Cerebellar cortex (tissue), 1 donor: Measurements from ENCODE around the gene FOXB1.

Experiments
- DNase-seq: peaks from one replicate; pipeline ENCODE4 v3.0.0-alpha.2; 2015; ENCODE audit warnings: low spot score

The FOXB1 gene

GRCh38 chr15:59998950-59999611, 5.0 kb upstream of the FOXB1 start:
- DNase-seq: no peak

- DNase-seq: no peak
Measured at GRCh38 chr15:59999612-60000112, 4.4 kb upstream of the FOXB1 start.

DNA sequence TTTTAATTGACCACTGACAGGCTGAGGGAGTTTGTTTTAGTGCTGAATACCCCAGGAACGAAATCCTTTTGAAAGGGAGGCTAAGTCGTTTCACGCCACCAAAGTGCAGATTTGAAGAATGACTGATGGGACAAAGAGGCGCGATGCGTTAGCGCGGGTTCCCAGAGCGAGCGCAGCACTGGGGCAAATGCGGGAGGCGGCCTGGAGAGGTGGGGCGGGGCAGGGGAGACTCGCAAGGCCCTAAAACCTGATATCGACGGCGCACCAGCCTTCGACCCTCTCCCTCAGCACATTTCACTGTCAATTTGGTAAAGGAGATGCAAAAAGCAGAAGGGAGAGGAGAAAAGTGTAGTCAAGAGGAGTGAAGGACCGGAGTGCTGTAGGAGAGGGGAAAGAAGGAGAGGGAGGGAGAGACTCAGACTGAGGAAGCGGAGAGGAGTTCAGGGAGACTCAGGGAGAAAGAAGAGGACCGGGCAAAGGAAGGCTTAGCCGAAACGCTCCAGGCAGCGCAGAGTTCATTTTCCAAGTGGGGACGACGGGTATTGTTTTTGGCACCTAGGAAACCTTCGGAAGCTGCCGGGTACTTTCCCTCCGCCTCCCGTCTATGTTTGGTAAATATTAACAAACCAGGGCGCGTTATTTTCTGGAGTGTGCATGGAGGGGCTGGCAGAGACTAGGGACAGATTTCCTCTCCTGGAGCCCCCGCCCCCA, 3.8 kb upstream of the FOXB1 start:
- no peak for DNase-seq

- no peak for DNase-seq
Measured at GRCh38 chr15:60000824-60001609, 3.1 kb upstream of the FOXB1 start.

DNA sequence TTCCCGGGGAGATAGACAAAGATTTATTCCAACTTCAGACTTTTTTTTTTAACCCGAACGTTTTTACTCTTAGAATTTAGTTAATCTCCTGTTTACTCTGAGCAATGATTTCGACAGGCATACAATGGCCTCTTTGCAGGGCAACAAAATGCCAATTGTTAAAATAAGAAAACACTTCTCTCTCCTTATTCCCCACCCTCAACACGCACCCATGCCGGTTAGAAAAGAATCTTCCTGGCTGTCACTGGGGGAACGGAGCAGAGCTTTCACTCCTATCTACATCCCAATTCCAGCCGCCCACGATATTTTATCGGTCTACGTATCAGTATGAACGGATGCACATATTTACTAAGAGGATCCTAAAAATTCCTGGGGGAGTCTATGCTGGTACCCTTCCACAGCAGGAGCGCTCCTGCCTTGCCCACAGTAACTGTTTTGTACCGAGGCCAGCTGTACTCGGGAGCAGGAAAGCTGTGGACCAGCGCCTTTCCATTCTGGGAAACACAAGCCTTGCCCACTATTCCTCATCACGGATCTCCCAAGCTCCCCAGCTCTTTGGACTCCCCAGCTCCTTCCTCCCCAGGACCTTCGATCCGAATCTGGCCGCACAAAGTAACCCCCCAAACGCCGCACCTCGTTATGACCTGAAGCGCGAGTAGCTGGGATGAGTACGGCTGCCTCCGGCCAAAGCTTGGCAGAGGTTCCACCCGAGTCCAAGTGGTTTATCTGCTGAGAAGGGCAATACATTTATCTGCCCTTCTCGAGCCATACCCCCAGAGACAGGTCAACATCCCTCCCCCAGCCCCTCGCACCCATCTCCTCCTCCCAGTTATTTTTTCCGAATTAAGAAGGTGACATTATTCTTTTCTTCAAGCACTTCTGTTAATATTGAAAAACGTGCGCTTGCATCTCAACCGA, 2.2 kb upstream of the FOXB1 start:
- DNase-seq: no peak

DNA sequence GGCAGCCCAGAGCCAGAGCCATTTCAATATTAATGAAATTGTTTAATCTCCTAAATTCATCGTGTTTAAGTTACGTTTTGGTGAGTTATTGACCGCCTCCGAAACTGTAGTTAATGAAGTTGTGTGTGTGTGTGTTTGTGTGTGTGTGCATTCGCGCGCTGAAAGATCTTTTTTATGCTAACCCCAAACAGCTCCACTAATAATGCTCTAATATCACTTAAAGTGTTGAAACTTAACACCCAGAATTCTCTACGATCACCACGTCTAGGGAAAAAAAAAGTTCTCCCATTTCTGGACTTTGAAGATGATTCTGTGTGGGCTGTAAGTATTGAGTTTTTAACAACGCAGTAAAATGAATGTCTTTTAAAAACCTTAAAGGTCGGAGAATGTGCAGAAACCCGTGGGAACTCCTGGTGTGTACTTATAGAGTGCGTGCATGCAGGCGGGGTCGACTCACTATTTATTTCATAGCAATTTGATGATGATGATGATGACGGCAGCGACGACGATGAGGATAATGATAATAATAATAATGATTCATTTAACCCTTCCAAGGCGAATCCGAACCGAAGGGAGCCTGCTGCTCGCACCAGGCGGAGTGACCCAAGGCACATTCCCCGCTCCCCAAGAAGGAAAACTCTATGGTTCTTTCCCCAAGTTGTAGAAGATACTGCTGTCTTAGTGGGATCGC, 1.4 kb upstream of the FOXB1 start:
- no peak for DNase-seq

DNA sequence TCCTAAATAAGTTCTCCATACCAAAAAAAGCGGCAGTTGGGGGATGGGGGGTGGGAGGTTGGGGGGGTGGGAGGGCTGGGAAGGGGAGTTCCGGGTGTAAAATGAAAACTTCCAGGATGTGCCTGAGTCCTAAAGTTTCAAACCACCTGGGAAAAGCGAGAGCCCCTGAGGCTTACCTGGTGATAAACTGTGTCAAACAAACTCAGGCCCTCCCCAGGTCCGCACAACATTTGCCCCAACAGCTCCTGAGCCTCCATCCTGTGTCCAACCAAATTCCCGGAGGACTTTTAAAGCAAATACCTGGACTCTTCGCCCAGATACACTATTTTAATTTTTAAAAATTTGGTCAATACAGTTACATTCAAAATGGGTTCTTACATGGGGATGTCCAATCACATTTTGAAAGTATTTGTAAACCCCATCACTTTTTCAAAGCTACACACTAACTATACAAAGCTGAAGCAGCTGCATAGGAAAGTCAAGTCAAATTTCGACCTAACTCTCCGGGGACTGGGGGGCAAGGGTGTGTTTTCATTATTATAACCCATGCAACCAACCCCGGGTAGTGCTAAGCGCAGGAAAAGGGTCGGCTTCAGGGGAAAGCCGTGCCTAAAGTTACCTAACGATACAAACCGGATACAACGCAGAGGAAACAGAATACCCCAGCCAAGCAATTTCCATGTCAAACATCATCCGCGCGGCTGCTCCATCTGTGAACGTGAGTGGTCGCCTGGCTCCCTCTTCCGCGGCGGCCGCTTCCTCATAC, 685 bp upstream of the FOXB1 start:
- no peak for DNase-seq

- DNase-seq: no peak
Measured at GRCh38 chr15:60004846-60005351, 788 bp downstream of the FOXB1 start.

DNA sequence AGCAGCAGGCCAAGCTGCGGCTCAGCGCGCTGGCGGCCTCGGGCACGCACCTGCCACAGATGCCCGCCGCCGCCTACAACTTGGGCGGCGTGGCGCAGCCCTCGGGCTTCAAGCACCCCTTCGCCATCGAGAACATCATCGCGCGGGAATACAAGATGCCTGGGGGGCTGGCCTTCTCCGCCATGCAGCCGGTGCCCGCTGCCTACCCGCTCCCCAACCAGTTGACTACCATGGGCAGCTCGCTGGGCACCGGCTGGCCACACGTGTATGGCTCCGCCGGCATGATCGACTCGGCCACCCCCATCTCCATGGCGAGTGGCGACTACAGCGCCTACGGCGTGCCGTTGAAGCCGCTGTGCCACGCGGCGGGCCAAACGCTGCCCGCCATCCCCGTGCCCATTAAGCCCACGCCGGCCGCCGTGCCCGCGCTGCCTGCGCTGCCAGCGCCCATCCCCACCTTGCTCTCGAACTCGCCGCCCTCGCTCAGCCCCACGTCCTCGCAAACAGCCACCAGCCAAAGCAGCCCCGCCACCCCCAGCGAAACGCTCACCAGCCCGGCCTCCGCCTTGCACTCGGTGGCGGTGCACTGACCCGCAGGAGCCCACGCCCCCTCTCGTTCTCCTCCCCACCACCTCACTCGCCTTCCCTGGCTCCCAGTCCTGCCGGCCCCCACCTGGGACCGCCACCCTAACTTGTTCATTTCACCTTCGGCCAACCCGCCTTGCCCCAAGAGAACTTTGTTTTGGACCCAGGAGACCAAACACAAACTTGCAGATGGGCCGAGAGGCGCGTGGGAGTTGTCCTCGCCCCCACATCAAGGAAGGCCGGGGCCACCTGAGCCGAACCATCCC, 1.5 kb downstream of the FOXB1 start:
- DNase-seq: no peak

GRCh38 chr15:60006203-60006862, 2.2 kb downstream of the FOXB1 start:
- no peak for DNase-seq

DNA sequence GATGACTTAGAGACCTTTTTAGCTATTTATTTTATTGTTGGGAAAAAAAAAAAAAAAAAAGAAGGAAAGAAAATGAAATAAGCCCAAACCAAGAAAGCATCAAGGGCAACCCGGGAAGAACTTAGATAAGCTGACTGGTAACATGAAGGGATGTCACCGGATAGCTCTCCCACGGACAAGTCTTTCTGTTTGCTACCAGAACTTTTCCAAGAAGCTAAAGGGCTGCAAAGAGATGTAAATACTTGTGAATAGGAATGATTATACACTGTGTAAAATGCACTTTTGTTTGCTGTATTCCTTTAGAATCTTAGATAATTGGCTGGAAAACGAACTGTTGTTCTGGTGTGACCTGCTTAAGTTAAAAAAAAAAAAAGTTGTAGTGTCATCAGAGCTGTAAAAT, 2.8 kb downstream of the FOXB1 start:
- DNase-seq: no peak

GRCh38 chr15:60009124-60009960, 5.2 kb downstream of the FOXB1 start:
- no peak for DNase-seq

DNA sequence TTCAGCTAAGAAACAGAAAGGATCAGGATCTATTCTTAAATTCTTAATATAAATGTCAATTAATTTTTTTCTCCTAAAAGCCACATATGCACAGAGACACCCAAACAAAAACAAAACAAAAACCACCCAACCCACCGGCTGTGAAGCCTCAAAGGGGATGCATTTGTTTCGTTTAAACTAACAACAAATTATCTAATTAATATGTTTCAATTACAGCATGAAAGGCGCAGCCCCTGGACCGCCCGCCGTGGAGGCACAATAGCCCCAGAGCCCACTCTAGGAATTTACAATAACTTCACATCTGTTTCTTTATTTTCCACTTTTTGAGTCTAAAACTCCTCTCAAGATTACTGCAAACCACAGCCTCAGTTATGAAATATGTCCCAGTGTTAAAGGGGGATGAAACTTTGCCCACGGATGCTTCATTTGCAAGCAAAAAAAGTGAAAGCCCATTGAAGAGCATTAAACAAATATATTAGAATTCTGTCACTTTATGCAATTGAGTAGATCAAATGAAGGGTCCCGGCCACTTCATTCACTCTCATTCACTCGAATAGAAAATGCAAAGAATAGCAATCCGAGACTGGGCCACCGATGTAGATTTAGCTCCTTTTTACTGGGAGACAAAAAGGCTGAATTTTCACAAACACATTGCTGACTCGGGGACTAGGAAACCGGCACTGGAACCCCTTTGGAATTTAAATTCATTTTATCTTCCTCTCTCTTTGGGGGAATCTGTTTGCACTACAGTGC, 6.0 kb downstream of the FOXB1 start:
- DNase-seq: no peak

DNA sequence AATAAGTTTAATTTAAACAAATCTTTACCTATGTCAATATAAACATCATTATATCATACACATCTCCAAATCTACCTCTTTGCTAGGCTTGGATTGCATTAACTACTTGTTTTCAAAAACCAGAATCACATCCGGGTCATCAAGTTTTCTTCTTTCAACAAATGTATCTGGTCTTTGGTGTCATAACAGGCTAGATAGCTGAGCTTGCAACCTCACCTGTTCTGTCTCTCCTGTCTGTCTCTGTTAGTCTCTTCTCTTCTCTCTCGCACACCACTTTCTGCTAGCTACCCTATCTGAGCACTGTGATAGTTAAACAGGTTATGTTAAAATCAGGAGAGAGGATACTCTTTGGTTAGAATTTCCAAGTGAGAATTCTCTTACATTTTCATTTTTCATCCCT, 6.7 kb downstream of the FOXB1 start:
- no peak for DNase-seq

DNA sequence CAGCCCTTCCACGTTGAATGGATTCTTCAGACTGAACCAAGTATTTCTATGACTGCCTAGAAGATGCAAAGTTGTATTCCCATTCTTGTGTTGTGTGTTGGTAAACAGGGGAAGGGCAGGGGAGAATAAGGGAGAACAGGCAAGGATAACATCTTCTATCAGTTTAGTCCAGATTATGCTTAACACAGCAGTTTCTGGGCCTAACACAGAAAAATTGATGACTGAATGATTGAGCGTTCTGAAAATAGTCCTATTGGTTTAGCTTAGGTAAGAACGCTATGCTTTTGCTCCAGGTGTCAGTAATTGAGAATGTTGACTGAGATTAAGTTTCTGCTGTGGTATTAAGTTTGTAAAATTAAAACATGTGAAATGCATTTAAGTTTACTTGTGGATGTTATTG, 8.6 kb downstream of the FOXB1 start:
- DNase-seq: no peak

DNA sequence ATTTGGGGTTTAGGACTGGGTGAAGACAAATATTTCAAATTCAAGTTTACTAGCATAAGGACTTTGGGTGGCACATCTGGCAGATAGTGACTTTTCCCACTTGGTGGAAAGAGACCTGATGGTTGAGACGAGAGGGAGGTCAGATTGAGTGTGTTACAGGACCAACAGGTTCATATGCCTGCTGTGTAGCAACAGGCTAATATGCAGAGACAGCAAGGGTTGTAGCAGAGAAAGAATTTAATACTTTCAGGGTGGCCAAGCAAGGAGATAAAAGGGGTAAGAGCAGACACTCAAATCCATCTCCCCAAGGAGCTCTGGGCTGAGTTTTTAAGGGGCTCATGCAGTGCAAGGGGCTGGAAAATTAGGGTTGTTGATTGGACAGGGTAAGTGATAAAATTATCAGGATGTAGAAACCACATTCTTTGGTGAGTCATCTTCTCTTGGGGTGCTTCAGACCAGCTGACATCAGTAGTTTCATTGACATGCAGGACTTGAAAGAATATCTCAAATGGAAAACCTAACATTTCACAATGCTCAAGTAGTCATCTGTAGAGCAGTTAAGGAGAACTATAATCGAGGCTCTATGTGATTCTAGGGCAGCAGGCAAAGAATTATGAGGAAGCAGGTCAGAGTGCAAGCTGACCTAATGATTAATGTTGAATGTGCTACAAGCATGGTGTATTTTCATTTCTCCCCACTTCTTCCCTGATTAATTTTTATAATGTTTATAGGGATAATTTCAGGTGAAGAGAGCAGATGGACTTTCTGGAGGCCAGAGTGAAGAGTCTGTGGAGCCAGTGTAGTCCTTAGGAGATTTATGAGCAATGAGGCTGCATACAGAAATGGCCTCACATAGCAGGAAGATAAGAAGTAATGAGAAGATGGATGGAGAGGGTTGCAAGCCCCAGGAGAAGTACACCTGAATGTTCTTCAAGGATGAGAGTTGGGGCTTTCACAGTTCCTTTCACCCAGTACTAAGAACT, 13.7 kb downstream of the FOXB1 start:
- DNase-seq: no peak
